Nephron progenitor cell (in vitro differentiated cells): Measurements from ENCODE around the gene MORN5.

Source experiments
- DNase-seq: peaks from one replicate; pipeline ENCODE4 v3.0.0; 2021
- H3K27ac Mint-ChIP-seq: 2 replicates; pipeline ENCODE4 v1.8.0; 2021; ENCODE audit warnings: mild to moderate bottlenecking, moderate library complexity, mixed read lengths
- H3K27me3 Mint-ChIP-seq: 2 replicates; pipeline ENCODE4 v1.8.0; 2021; ENCODE audit warnings: mild to moderate bottlenecking, low read depth, mixed read lengths; ENCODE audit not compliant: poor library complexity
- H3K36me3 Mint-ChIP-seq: 2 replicates; pipeline ENCODE4 v1.8.0; 2021; ENCODE audit warnings: low read depth, mixed read lengths
- H3K4me1 Mint-ChIP-seq: 2 replicates; pipeline ENCODE4 v1.8.0; 2021; ENCODE audit warnings: mixed read lengths
- H3K4me3 Mint-ChIP-seq: 2 replicates; pipeline ENCODE4 v1.8.0; 2021; ENCODE audit warnings: mild to moderate bottlenecking, moderate library complexity, mixed read lengths
- H3K9me3 Mint-ChIP-seq: 2 replicates; pipeline ENCODE4 v1.8.0; 2021; ENCODE audit warnings: mild to moderate bottlenecking, moderate library complexity, mixed read lengths
- TF ChIP-seq, protein P1 (sequence below): fragments of 200-600 bp; sonication (generic); IDR thresholded peaks from 2 replicates; pipeline ENCODE4 v1.5.0; 2021; ENCODE audit warnings: antibody characterized with exemption

The MORN5 gene

GRCh38 chr9:122143296-122143695 lies 16.4 kb upstream of the MORN5 start:
- TF ChIP-seq, protein P1, sequence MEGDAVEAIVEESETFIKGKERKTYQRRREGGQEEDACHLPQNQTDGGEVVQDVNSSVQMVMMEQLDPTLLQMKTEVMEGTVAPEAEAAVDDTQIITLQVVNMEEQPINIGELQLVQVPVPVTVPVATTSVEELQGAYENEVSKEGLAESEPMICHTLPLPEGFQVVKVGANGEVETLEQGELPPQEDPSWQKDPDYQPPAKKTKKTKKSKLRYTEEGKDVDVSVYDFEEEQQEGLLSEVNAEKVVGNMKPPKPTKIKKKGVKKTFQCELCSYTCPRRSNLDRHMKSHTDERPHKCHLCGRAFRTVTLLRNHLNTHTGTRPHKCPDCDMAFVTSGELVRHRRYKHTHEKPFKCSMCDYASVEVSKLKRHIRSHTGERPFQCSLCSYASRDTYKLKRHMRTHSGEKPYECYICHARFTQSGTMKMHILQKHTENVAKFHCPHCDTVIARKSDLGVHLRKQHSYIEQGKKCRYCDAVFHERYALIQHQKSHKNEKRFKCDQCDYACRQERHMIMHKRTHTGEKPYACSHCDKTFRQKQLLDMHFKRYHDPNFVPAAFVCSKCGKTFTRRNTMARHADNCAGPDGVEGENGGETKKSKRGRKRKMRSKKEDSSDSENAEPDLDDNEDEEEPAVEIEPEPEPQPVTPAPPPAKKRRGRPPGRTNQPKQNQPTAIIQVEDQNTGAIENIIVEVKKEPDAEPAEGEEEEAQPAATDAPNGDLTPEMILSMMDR = no peak
- Mint-ChIP-seq H3K4me3 (no peak overlapping the region), H3K36me3 (peaks cover 38% of the 10 kb centered on the region), H3K27me3 (peaks cover 12% of the 10 kb centered on the region), H3K4me1 (no peaks in the 10 kb centered on the region), H3K9me3 (no peaks in the 10 kb centered on the region), H3K27ac (no peak overlapping the region)
- no peak for DNase-seq

GRCh38 chr9:122143876-122144405 lies 15.8 kb upstream of the MORN5 start:
- H3K27me3 Mint-ChIP-seq = peaks cover 6% of the 10 kb centered on the region

DNA sequence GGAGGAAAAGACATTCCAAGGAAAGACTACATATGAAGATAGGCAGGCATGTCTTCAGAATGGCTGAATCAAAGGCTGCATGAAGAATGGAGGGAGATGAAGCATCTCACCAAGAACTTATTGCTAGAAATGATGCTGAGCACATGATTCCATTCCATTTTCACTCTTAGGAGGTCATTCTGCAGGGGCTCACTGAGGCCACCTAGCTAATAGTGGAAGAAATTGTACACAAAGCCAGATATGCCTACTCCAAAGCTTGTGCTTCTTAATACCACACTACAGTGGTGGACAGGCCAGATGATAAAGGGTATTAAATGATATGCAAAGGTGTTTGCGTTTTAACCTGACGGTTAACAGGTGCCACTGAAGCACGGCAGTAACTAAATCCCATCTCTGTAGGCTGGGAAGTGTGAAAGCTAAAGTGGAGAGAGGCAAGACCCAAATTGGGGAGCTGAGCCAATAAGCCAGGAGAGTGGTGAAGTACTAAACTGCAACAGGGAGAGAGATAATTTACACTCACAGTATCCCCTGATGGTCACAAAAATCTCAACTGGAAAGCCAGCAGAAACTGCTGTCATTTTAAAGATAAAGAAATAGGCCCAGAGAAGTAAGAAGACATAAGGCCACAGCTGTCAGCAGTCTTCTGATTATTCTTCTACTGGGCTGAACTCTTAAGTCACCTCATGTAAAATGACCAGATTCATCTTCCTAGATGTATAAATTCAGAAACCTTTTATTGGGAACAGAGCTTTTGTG lies 14.7 kb upstream of the MORN5 start:
- no peak overlapping the region for H3K27ac Mint-ChIP-seq
- H3K27me3 Mint-ChIP-seq = no peaks in the 10 kb centered on the region
- no peak overlapping the region for H3K4me3 Mint-ChIP-seq
- TF ChIP-seq, protein P1 = no peak
- no peaks in the 10 kb centered on the region for H3K4me1 Mint-ChIP-seq
- DNase-seq = no peak
- H3K36me3 Mint-ChIP-seq = peaks cover 47% of the 10 kb centered on the region
- H3K9me3 Mint-ChIP-seq = no peaks in the 10 kb centered on the region

More at GRCh38 chr9:122143876-122144405, 15.8 kb upstream of the MORN5 start:
- no peak for DNase-seq
- TF ChIP-seq, protein P1 = no peak
- Mint-ChIP-seq H3K9me3 (no peaks in the 10 kb centered on the region), H3K4me1 (no peaks in the 10 kb centered on the region), H3K4me3 (no peak overlapping the region), H3K36me3 (peaks cover 42% of the 10 kb centered on the region), H3K27ac (no peak overlapping the region)

GRCh38 chr9:122145592-122145863 lies 14.2 kb upstream of the MORN5 start:
- H3K4me1 Mint-ChIP-seq = no peaks in the 10 kb centered on the region
- H3K27me3 Mint-ChIP-seq = no peaks in the 10 kb centered on the region
- peaks cover 51% of the 10 kb centered on the region for H3K36me3 Mint-ChIP-seq
- no peak overlapping the region for H3K4me3 Mint-ChIP-seq
- H3K9me3 Mint-ChIP-seq = no peaks in the 10 kb centered on the region
- H3K27ac Mint-ChIP-seq = no peak overlapping the region
- no peak for DNase-seq
- TF ChIP-seq, protein P1 = no peak

- Mint-ChIP-seq H3K9me3 (no peaks in the 10 kb centered on the region), H3K27ac (no peak overlapping the region), H3K4me3 (no peak overlapping the region), H3K36me3 (peaks cover 39% of the 10 kb centered on the region), H3K4me1 (no peaks in the 10 kb centered on the region), H3K27me3 (no peaks in the 10 kb centered on the region)
- TF ChIP-seq, protein P1 = no peak
- no peak for DNase-seq
These were observed 8.4 kb upstream of the MORN5 start for GRCh38 chr9:122151267-122151828.

DNA sequence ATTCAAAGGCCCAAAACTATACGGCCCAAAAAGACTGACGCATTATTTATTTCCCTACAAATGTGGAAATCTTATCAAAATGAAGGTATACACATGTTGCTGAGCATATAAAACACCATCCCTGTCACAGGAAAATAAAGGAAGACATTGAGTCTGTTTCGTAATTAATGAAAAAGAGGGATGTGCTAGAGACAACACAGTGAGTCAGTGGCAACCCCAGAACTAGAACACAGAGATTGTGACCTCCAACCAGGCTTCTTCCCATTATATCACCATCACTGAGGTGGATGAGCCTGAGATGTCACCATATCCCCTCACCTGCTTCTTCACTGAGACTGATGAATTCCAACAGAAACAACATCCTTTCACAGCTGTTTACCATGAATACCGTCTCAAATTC lies 3.9 kb upstream of the MORN5 start:
- Mint-ChIP-seq H3K9me3 (no peaks in the 10 kb centered on the region), H3K4me3 (no peak overlapping the region), H3K27me3 (peaks cover 2% of the 10 kb centered on the region), H3K36me3 (peaks cover 10% of the 10 kb centered on the region), H3K27ac (no peak overlapping the region), H3K4me1 (peaks cover 26% of the 10 kb centered on the region)
- TF ChIP-seq, protein P1 = no peak
- DNase-seq = no peak
